ENCODE results near the gene KCTD20.

DNA sequence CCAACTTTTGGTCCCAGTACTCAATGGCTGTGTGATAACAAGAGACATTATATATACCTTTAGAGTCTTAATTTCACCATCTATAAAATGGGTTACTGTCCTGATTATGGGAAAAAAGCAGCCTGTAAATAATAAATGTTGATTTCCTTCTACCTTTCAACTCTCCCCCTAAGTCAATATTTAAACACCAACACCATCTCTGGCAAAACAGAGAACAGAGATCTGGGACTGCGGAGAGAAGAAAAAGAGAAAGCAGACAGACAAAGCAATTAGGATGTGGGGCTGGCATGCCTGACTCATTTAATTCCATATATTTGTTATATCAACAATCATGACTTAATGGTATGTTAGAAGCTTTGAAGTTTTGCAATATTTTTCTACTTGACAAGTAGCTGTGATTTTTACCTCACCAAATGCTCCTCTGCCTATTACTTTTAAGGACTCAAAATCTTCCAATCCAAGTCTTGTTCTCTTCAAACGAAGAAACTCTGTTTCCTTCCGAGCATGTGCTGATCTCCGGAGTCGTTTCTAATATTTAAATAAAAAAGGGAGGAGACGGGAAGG lies 81.2 kb downstream of the KCTD20 start:
- TF ChIP-seq, protein P1, sequence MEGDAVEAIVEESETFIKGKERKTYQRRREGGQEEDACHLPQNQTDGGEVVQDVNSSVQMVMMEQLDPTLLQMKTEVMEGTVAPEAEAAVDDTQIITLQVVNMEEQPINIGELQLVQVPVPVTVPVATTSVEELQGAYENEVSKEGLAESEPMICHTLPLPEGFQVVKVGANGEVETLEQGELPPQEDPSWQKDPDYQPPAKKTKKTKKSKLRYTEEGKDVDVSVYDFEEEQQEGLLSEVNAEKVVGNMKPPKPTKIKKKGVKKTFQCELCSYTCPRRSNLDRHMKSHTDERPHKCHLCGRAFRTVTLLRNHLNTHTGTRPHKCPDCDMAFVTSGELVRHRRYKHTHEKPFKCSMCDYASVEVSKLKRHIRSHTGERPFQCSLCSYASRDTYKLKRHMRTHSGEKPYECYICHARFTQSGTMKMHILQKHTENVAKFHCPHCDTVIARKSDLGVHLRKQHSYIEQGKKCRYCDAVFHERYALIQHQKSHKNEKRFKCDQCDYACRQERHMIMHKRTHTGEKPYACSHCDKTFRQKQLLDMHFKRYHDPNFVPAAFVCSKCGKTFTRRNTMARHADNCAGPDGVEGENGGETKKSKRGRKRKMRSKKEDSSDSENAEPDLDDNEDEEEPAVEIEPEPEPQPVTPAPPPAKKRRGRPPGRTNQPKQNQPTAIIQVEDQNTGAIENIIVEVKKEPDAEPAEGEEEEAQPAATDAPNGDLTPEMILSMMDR (IDR thresholded peaks at IDR 0.05; ENCODE audit: low read depth, low read length): no peak
- no peak for TF ChIP-seq POLR2A (IDR thresholded peaks at IDR 0.05; ENCODE audit: extremely low read depth, insufficient read length)
